B cell (primary cell): Measurements from ENCODE around the gene GYS2. TPM values are rescaled to one million over a fixed set of nuclear protein-coding genes. Genes with fewer than 3 reads are reported as not detected.

Experiments
- ATAC-seq: fragments of 200-7000 bp; cut with Tn5 transposase; one replicate; pipeline ENCODE4 v1.10.0; 2021; ENCODE audit warnings: low read depth, mild to moderate bottlenecking, moderate number of reproducible peaks, moderate library complexity
- CTCF ChIA-PET: fragments of 350-600 bp; sonication (Branson Sonifier 250); formaldehyde crosslinking; loops from one replicate; lab custom pipeline; 2021; ENCODE audit warnings: antibody characterized with exemption, inconsistent platforms; lab: Charles Lee
- POLR2A ChIA-PET: fragments of 350-600 bp; sonication (Branson Sonifier 250); formaldehyde crosslinking; loops from one replicate; lab custom pipeline; 2021; ENCODE audit warnings: antibody characterized with exemption; lab: Charles Lee
- DNase-seq: peaks from one replicate; pipeline ENCODE4 v3.0.0; 2013
- H2AFZ ChIP-seq: 2 replicates; pipeline ENCODE4 v1.6.1; 2012; ENCODE audit warnings: mild to moderate bottlenecking, low read depth, low read length; ENCODE audit not compliant: insufficient read depth, poor library complexity, severe bottlenecking
- H3K27ac ChIP-seq, 2 donors: 1 replicate in 1 of 2; 2 replicates in 1 of 2; pipeline ENCODE4 v1.5.1; 2012 to 2013; ENCODE audit warnings: low read length in 2 of 2, mild to moderate bottlenecking in 2 of 2, moderate library complexity in 1 of 2
- H3K27me3 ChIP-seq, 4 experiments: fragments of 200-600 bp in 1 of 4; sonication (generic) in 1 of 4; replicated peaks in 1 of 4; 1 replicate in 2 of 4; 2 replicates in 2 of 4; pipeline versions ENCODE4 v1.6.1 to v1.7.0; 2013 to 2016; ENCODE audit warnings: low read length in 3 of 4, mild to moderate bottlenecking in 2 of 4, mixed read lengths in 1 of 4, moderate library complexity in 1 of 4; ENCODE audit not compliant: insufficient read depth in 4 of 4, control insufficient read depth in 3 of 4; ENCODE audit errors: control extremely low read depth in 1 of 4
- H3K36me3 ChIP-seq, 2 experiments: replicated peaks in 1 of 2; 1 replicate in 1 of 2; 2 replicates in 1 of 2; pipeline versions ENCODE4 v1.6.1 to v1.7.1; 2013; ENCODE audit warnings: low read length in 1 of 2; ENCODE audit not compliant: insufficient read depth in 2 of 2, control insufficient read depth in 1 of 2; ENCODE audit errors: control extremely low read depth in 1 of 2, extremely low read depth in 1 of 2
- H3K4me1 ChIP-seq, 2 donors: fragments of 200-600 bp in 1 of 2; sonication (generic) in 1 of 2; 1 replicate in 1 of 2; 2 replicates in 1 of 2; pipeline versions ENCODE4 v1.5.1 to v1.6.1; 2013 to 2017; ENCODE audit warnings: low read length in 2 of 2; ENCODE audit not compliant: control insufficient read depth in 2 of 2, insufficient read depth in 2 of 2
- H3K4me2 ChIP-seq: replicated peaks from 2 replicates; pipeline ENCODE3; 2012; ENCODE audit warnings: mild to moderate bottlenecking, low read depth, low read length; ENCODE audit not compliant: poor library complexity, severe bottlenecking
- H3K4me3 ChIP-seq, 5 experiments: fragments of 200-600 bp in 1 of 5; sonication (generic) in 1 of 5; 1 replicate in 3 of 5; 2 replicates in 2 of 5; pipeline versions ENCODE4 v1.5.1 to v1.7.0; 2011 to 2016; ENCODE audit warnings: low read length in 4 of 5, mild to moderate bottlenecking in 4 of 5, low read depth in 2 of 5, control low read depth in 1 of 5, moderate library complexity in 1 of 5; ENCODE audit not compliant: insufficient read depth in 1 of 5; ENCODE audit errors: control extremely low read depth in 1 of 5, extremely low read depth in 1 of 5
- H3K79me2 ChIP-seq: fragments of 200-600 bp; sonication (generic); one replicate; pipeline ENCODE4 v1.6.0; 2016; ENCODE audit warnings: low read length; ENCODE audit not compliant: control insufficient read depth, insufficient read depth
- H3K9ac ChIP-seq: fragments of 200-600 bp; sonication (generic); 2 replicates; pipeline ENCODE4 v1.6.1; 2017; ENCODE audit warnings: mild to moderate bottlenecking, low read length, moderate library complexity
- H3K9me3 ChIP-seq, 3 donors: one replicate each; pipeline versions ENCODE4 v1.6.1 to v1.7.1; 2013; ENCODE audit warnings: low read length in 2 of 3; ENCODE audit not compliant: control insufficient read depth in 2 of 3, insufficient read depth in 1 of 3; ENCODE audit errors: control extremely low read depth in 1 of 3
- H4K20me1 ChIP-seq: 2 replicates; pipeline ENCODE4 v1.6.0; 2012; ENCODE audit warnings: mild to moderate bottlenecking, low read length; ENCODE audit not compliant: insufficient read depth, control insufficient read depth, poor library complexity, severe bottlenecking
- H3K27ac Mint-ChIP-seq: one replicate; pipeline ENCODE4 v1.8.0; 2021; ENCODE audit warnings: mixed read lengths
- H3K27me3 Mint-ChIP-seq: one replicate; pipeline ENCODE4 v1.8.0; 2021; ENCODE audit warnings: mixed read lengths
- H3K4me1 Mint-ChIP-seq: one replicate; pipeline ENCODE4 v1.8.0; 2021; ENCODE audit warnings: mixed read lengths
- H3K4me3 Mint-ChIP-seq: one replicate; pipeline ENCODE4 v1.8.0; 2021; ENCODE audit warnings: mixed read lengths
- H3K9me3 Mint-ChIP-seq: one replicate; pipeline ENCODE4 v1.8.0; 2022; ENCODE audit warnings: mixed read lengths; ENCODE audit not compliant: insufficient read depth
- CTCF ChIP-seq: fragments of 200-600 bp; IDR thresholded peaks from one replicate; pipeline ENCODE4 v1.8.0; 2022; ENCODE audit warnings: antibody characterized with exemption, mild to moderate bottlenecking
- EZH2 ChIP-seq: IDR thresholded peaks from 2 replicates; pipeline ENCODE4 v1.6.1; 2012; ENCODE audit warnings: borderline replicate concordance, low read depth, mild to moderate bottlenecking, moderate library complexity, low read length; ENCODE audit not compliant: insufficient read depth, poor library complexity, severe bottlenecking
- whole genome bisulfite sequencing: methylation state at CpG from one replicate; pipeline ENCODE4 v1.1.5; 2013; ENCODE audit warnings: missing lambda C conversion rate; ENCODE audit not compliant: insufficient coverage; 5-methylcytosine and 5-hydroxymethylcytosine counted together
- intact Hi-C: fragments of 100-400 bp; cut with micrococcal nuclease; formaldehyde crosslinking; loops from one replicate; pipeline ENCODE4 v1.10.0; 2022
- polyA plus RNA-seq: library from polyadenylated mRNA; depleted of rRNA; stranded (reverse); fragments of >200 nt; gene quantifications from 2 replicates; pipeline ENCODE4 v1.2.3, GENCODE V29; 2012
- total RNA-seq, 2 donors: library from RNA; stranded (reverse); fragments of 120-200 nt in 1 of 2; gene quantifications; 1 replicate in 1 of 2; 2 replicates in 1 of 2; pipeline versions ENCODE4 v1.2.3 to v1.2.4, GENCODE V29; 2013 to 2022

GYS2 gene
- total and polyA plus RNA-seq, 2 donors (not counting 1 experiment from before 2014, with no cell fraction given) = not detected

GRCh38 chr12:21583587-21583986 lies 21.1 kb downstream of the GYS2 start:
- TF ChIP-seq EZH2 (no peak), CTCF (no peak)
- ATAC-seq (no peak), DNase-seq (no peak)
- Histone ChIP-seq H4K20me1 (no peaks in the 10 kb centered on the region), H3K27ac (no peak overlapping the region), H3K79me2 (no peaks in the 10 kb centered on the region), H3K9me3 (no peaks in the 10 kb centered on the region), H2AFZ (no peak overlapping the region), H3K36me3 (no peaks in the 10 kb centered on the region), H3K4me2 (no peak overlapping the region), H3K4me1 (no peaks in the 10 kb centered on the region), H3K27me3 (no peaks in the 10 kb centered on the region), H3K9ac (no peak overlapping the region), H3K4me3 (no peak overlapping the region)
- peaks cover 2% of the 10 kb centered on the region for H3K9me3 Mint-ChIP-seq
- ChIA-PET CTCF (no interaction called here), POLR2A (no interaction called here)
- 92% methylated on average over 3 of the region's 4 CpGs for WGBS
- H3K27me3 Mint-ChIP-seq = peaks cover 38% of the 10 kb centered on the region
- H3K27ac Mint-ChIP-seq = no peak overlapping the region
- intact Hi-C loops = no loop called here
- no peaks in the 10 kb centered on the region for H3K4me1 Mint-ChIP-seq
- H3K4me3 Mint-ChIP-seq = no peak overlapping the region

- ATAC-seq (no peak), DNase-seq (no peak)
- ChIA-PET POLR2A (no interaction called here), CTCF (no interaction called here)
- Mint-ChIP-seq H3K27me3 (peaks cover 44% of the 10 kb centered on the region), H3K4me3 (no peak overlapping the region), H3K27ac (no peak overlapping the region), H3K9me3 (no peaks in the 10 kb centered on the region), H3K4me1 (no peaks in the 10 kb centered on the region)
- TF ChIP-seq CTCF = no peak
- TF ChIP-seq EZH2 = no peak
- no peak overlapping the region for H3K9ac ChIP-seq
- no peaks in the 10 kb centered on the region for H3K79me2 ChIP-seq
- no peaks in the 10 kb centered on the region for H3K36me3 ChIP-seq
- no peak overlapping the region for H2AFZ ChIP-seq
- H3K4me1 ChIP-seq = no peaks in the 10 kb centered on the region
- no peaks in the 10 kb centered on the region for H3K27me3 ChIP-seq
- intact Hi-C loops = no loop called here
- H3K9me3 ChIP-seq = no peaks in the 10 kb centered on the region
- no peak overlapping the region for H3K27ac ChIP-seq
- H3K4me2 ChIP-seq = no peak overlapping the region
- no peak overlapping the region for H3K4me3 ChIP-seq
- no peaks in the 10 kb centered on the region for H4K20me1 ChIP-seq
- WGBS = 100% methylated on average over 1 of the region's 4 CpGs
These were observed 23.7 kb downstream of the GYS2 start for GRCh38 chr12:21580748-21581516.
